Thyroid gland (tissue), 4 donors: ENCODE data around the gene ZNF644. TPM values are rescaled to one million over a fixed set of nuclear protein-coding genes. Genes with fewer than 3 reads are reported as not detected.
"Not testable (repeated sequence)": the region's sequence is repeated elsewhere in the genome, so short reads cannot be mapped to it uniquely, and the experiment has no call there.

Experiments used
- DNase-seq, 2 donors: peaks; one replicate each; pipeline ENCODE4 v3.0.0-alpha.2; 2019
- H3K27ac ChIP-seq, 3 donors: fragments of 200-600 bp; sonication (generic); 1 replicate in 2 of 3; 2 replicates in 1 of 3; pipeline ENCODE4 v1.5.1; 2016 to 2019; ENCODE audit warnings: mild to moderate bottlenecking in 1 of 3, moderate library complexity in 1 of 3
- H3K27me3 ChIP-seq: fragments of 200-600 bp; sonication (generic); one replicate; pipeline ENCODE4 v1.5.1; 2019
- H3K36me3 ChIP-seq, 2 donors: fragments of 200-600 bp; sonication (generic); one replicate each; pipeline ENCODE4 v1.5.1; 2016 to 2019
- H3K4me1 ChIP-seq, 2 donors: fragments of 200-600 bp; sonication (generic); one replicate each; pipeline ENCODE4 v1.5.1; 2017 to 2019
- H3K4me3 ChIP-seq, 3 donors: fragments of 200-600 bp; sonication (generic); replicated peaks in 1 of 3; 1 replicate in 2 of 3; 2 replicates in 1 of 3; pipeline ENCODE4 v1.5.1; 2016; ENCODE audit warnings: mild to moderate bottlenecking in 1 of 3
- H3K9me3 ChIP-seq: fragments of 200-600 bp; sonication (generic); one replicate; pipeline ENCODE4 v1.5.1; 2017
- POLR2A ChIP-seq, 2 donors: fragments of 450-650 bp; IDR thresholded peaks; one replicate each; pipeline ENCODE4 v1.6.1; 2017; ENCODE audit warnings: antibody characterized with exemption in 2 of 2, mild to moderate bottlenecking in 2 of 2, moderate library complexity in 1 of 2
- WGBS, 2 donors: methylation state at CpG; one replicate each; pipeline ENCODE4 v1.1.5; 2017; 5-methylcytosine and 5-hydroxymethylcytosine counted together
- intact Hi-C: fragments of 100-400 bp; cut with DNase I; formaldehyde crosslinking; loops from one replicate; pipeline ENCODE4 v1.15.1; 2023
- total RNA-seq, 4 donors: library from RNA; depleted of rRNA; stranded (reverse); fragments of >200 nt; gene quantifications; one replicate each; pipeline ENCODE4 v1.2.3, GENCODE V29; 2016
- TF ChIP-seq, protein P1 (sequence below), 6 experiments: fragments of 200-600 bp in 3 of 6; fragments of 450-650 bp in 3 of 6; sonication (generic) in 3 of 6; IDR thresholded peaks; one replicate each; pipeline ENCODE4 v1.5.1; 2016 to 2019; ENCODE audit warnings: antibody characterized with exemption in 6 of 6, mild to moderate bottlenecking in 2 of 6, inconsistent platforms in 1 of 6, moderate library complexity in 1 of 6

ZNF644 gene
- total RNA-seq, 4 donors from 2014 or later, result 70.2 to 105 (median 82.4) TPM

DNA sequence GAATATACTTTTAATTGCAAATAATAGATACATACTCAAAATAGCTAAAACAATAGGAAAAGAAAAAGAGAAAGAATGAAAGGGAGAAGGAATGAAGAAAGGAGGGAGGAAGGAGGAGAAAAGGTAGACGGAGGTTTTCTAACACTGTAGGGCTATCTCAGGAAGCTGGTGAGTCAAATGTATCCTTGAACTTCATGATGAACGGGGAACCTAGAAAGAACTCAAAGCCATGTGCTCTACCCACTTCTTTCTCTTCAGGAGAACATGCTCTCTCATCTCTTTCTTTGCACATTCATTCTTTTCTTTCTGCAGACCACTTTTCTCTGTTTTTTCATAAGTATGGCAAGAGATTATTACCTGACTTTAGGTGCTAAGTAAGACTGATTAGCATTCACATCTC, 37.3 kb upstream of the ZNF644 start:
- intact Hi-C loops, result no loop called here
- TF ChIP-seq POLR2A (IDR thresholded peaks at IDR 0.05), result no peak
- TF ChIP-seq, protein P1, sequence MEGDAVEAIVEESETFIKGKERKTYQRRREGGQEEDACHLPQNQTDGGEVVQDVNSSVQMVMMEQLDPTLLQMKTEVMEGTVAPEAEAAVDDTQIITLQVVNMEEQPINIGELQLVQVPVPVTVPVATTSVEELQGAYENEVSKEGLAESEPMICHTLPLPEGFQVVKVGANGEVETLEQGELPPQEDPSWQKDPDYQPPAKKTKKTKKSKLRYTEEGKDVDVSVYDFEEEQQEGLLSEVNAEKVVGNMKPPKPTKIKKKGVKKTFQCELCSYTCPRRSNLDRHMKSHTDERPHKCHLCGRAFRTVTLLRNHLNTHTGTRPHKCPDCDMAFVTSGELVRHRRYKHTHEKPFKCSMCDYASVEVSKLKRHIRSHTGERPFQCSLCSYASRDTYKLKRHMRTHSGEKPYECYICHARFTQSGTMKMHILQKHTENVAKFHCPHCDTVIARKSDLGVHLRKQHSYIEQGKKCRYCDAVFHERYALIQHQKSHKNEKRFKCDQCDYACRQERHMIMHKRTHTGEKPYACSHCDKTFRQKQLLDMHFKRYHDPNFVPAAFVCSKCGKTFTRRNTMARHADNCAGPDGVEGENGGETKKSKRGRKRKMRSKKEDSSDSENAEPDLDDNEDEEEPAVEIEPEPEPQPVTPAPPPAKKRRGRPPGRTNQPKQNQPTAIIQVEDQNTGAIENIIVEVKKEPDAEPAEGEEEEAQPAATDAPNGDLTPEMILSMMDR (IDR thresholded peaks at IDR 0.05), result no peak
- 65 to 76% methylated on average over 2 of the region's 2 CpGs for WGBS, 2 donors
- Histone ChIP-seq H3K27me3 (no peaks in the 10 kb centered on the region), H3K27ac (no peak overlapping the region), H3K9me3 (no peaks in the 10 kb centered on the region), H3K36me3 (no peaks in the 10 kb centered on the region), H3K4me1 (no peaks in the 10 kb centered on the region), H3K4me3 (no peak overlapping the region)
- DNase-seq, result no peak

DNA sequence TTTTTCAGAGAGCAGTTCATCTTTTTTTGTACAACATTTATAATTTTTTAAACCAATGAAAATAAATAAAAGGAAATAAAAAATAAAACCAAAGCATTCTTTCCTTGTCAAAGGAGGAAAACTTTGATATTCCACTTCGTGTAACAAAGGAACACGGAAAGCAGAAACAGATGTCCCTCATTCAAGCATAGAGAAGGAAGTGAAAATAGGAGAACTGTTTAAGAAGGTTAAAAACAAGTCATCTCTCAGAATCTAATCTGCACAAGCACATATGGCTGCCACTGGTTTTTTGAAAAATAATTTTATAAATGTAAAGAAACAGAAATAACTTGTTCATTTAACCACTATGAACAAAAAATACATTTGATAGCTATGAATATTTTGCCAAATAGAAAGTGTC, 35.9 kb upstream of the ZNF644 start:
- WGBS, 2 donors, result 63 to 76% methylated on average over 2 of the region's 2 CpGs
- H3K4me1 ChIP-seq, result no peaks in the 10 kb centered on the region
- H3K36me3 ChIP-seq, result no peaks in the 10 kb centered on the region
- H3K27me3 ChIP-seq, result no peaks in the 10 kb centered on the region
- TF ChIP-seq POLR2A (IDR thresholded peaks at IDR 0.05), result no peak
- TF ChIP-seq, protein P1 (IDR thresholded peaks at IDR 0.05), result no peak
- intact Hi-C loops, result no loop called here
- no peak overlapping the region for H3K4me3 ChIP-seq
- no peak for DNase-seq
- H3K9me3 ChIP-seq, result no peaks in the 10 kb centered on the region
- H3K27ac ChIP-seq, result no peak overlapping the region

DNA sequence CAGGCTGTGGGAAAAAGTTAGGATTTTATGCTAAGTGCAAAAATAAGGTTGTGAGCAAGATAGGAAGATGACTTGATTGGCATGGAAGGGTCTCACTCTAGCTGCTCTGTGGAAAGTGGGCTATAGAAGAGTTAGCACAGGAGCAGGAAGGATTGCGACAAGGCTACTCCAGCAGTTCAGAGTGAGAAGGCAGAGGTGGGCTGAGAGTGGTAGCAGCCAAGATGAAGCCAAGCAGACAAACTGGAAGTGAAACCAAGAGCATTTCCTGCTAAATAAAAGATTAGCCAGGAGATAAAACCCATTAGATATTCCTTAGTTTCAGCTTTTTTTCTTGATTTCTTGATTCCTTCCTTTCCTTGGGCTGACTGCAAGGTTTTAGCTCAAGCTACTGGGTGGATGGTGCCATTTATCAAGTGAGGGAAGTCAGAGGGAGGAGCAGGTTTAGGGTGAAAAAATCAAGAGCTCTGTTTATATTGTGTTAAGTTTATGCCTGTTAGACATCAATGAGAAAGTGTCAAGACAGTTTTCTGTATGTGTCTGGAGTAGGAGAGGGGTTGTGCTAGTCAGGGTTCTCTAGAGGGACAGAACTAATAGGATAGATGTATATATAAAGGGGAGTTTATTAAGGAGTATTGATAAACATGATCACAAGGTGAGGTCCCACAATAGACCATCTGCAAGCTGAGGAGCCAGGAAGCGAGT, 33.1 kb upstream of the ZNF644 start:
- Histone ChIP-seq H3K27me3 (no peaks in the 10 kb centered on the region), H3K4me1 (no peaks in the 10 kb centered on the region), H3K4me3 (no peak overlapping the region), H3K9me3 (no peaks in the 10 kb centered on the region), H3K36me3 (no peaks in the 10 kb centered on the region), H3K27ac (no peak overlapping the region)
- WGBS, 2 donors, result 92 to 93% methylated on average over 2 of the region's 2 CpGs
- no peak for TF ChIP-seq POLR2A (IDR thresholded peaks at IDR 0.05)
- TF ChIP-seq, protein P1 (IDR thresholded peaks at IDR 0.05), result no peak
- intact Hi-C loops, result no loop called here
- DNase-seq, result no peak

DNA sequence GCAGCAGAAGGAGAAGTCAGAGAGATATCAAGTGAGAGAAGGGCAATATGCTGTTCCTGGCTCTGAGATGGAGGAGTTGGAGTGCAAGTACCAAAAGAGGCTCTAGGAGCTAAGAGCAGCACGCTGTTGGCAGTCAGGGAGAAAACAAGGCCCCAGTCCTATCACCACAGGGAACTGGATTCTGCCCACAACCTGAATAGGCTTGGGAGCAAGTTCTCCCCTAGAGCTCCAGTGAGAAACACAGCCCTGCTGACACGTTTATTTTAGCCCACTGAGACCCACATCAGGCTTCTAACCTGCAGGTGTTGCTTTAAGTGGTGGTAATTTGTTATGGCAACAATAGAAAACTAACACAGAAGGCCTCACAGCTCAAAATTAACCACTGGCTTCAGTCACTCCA, 31.8 kb upstream of the ZNF644 start:
- no peaks in the 10 kb centered on the region for H3K4me1 ChIP-seq
- no peak overlapping the region for H3K27ac ChIP-seq
- 43 to 52% methylated on average over 2 of the region's 2 CpGs for WGBS, 2 donors
- no peaks in the 10 kb centered on the region for H3K36me3 ChIP-seq
- no peak for DNase-seq
- no peak overlapping the region for H3K4me3 ChIP-seq
- H3K9me3 ChIP-seq, result no peaks in the 10 kb centered on the region
- H3K27me3 ChIP-seq, result no peaks in the 10 kb centered on the region
- intact Hi-C loops, result no loop called here
- TF ChIP-seq POLR2A (IDR thresholded peaks at IDR 0.05), result no peak
- TF ChIP-seq, protein P1 (IDR thresholded peaks at IDR 0.05), result no peak

DNA sequence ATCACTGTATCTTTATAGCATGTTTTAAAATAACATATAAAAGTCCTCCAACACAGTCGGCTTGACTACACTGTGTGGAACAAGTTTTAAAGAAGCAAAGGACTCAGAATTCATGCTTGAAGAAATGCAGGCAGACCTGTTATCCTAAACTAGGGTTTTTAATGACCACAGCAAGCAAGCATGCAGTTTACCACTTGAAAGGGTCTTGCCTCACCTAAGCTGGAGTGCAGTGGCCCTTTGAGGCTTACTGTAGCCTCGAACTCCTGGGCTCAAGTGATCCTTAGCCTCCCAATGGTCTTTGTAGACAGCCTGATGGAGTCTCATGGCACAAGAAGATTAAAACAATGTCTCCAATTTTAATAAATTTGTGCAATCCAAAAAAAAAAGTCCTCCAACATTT, 27.7 kb upstream of the ZNF644 start:
- WGBS, 2 donors, result 30 to 54% methylated on average over 2 of the region's 2 CpGs
- H3K4me3 ChIP-seq, H3K4me1 ChIP-seq: not testable (repeated sequence)

More for the DNA sequence above, 27.7 kb upstream of the ZNF644 start:
- H3K27ac ChIP-seq, intact Hi-C loops, H3K9me3 ChIP-seq, DNase-seq, H3K36me3 ChIP-seq, H3K27me3 ChIP-seq: not testable (repeated sequence)
